DND-41 (cell line): ENCODE results near the gene MAP2K5.

Experiments used
- EZH2 ChIP-seq: IDR thresholded peaks from 3 replicates; pipeline ENCODE4 v1.6.1; 2012; ENCODE audit warnings: borderline replicate concordance, low read depth, mild to moderate bottlenecking, moderate library complexity, low read length, inconsistent platforms; ENCODE audit not compliant: severe bottlenecking
- TF ChIP-seq, protein P1 (sequence below): IDR thresholded peaks from 2 replicates; pipeline ENCODE4 v1.5.1; 2012; ENCODE audit warnings: borderline replicate concordance, low read length, moderate library complexity, mild to moderate bottlenecking; ENCODE audit not compliant: poor library complexity, severe bottlenecking; ENCODE audit errors: extremely low read depth

DNA sequence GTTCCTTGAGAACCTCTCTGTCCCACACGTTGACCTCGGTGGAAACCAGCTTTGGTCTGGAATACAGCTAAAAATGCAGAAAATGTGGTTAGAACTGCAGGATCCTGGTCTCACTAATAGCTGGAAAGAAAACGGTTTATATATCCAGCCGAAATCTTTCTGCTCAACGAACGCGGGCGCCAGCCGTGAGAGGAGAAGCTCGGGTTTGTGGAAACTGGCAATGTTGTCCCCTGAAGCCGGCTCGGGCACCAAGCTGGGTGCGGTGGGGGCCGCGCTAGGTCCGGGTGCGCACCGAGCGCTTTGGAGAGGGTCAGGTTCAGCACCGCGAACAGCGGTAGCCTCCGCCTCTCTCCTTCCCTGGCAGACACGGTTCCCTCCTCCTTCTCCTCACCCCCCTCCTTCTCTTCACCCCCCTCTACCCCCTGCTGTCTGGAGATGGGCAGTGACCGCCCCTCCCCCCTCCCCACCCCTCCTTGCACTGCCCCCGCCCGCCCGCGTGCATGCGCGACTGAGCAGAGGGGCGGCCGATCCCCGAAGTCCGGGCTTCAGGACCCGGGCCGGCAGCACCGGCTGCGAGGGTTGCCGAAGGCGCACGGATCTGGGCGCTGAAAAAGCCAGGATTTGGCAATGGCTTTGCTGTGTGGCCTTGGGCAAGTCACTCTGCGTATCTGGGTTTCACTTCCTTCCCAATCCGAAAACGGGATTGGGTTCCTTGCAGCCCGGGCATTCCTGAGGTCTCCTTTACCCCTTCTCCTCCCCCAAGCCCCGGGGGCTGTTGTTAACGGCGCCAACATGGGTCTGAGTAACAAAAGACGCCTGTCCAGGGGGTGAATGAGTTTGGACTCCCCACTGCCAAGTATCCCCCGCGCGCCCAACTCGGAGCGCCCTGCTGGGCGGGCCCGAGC lies 282.7 kb downstream of the MAP2K5 start, which contains the start of gene SKOR1:
- TF ChIP-seq, protein P1, sequence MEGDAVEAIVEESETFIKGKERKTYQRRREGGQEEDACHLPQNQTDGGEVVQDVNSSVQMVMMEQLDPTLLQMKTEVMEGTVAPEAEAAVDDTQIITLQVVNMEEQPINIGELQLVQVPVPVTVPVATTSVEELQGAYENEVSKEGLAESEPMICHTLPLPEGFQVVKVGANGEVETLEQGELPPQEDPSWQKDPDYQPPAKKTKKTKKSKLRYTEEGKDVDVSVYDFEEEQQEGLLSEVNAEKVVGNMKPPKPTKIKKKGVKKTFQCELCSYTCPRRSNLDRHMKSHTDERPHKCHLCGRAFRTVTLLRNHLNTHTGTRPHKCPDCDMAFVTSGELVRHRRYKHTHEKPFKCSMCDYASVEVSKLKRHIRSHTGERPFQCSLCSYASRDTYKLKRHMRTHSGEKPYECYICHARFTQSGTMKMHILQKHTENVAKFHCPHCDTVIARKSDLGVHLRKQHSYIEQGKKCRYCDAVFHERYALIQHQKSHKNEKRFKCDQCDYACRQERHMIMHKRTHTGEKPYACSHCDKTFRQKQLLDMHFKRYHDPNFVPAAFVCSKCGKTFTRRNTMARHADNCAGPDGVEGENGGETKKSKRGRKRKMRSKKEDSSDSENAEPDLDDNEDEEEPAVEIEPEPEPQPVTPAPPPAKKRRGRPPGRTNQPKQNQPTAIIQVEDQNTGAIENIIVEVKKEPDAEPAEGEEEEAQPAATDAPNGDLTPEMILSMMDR = no peak
- TF ChIP-seq EZH2 = no peak
